Left renal pelvis (tissue), 4 donors: ENCODE results near the gene HSPE1. TPM values are rescaled to one million over a fixed set of nuclear protein-coding genes. Genes with fewer than 3 reads are reported as not detected.
"Not testable (repeated sequence)": the region's sequence is repeated elsewhere in the genome, so short reads cannot be mapped to it uniquely, and the experiment has no call there.

ENCODE experiments used
- DNase-seq, 4 donors: peaks; one replicate each; pipeline ENCODE4 v3.0.0-alpha.2; 2013; ENCODE audit warnings: low read depth in 4 of 4, low spot score in 3 of 4
- polyA plus RNA-seq, 4 donors: library from polyadenylated mRNA; unstranded; fragments of 120-200 nt; gene quantifications; one replicate each; pipeline ENCODE4 v1.2.1, GENCODE V29; 2013; ENCODE audit not compliant: insufficient read length in 4 of 4

HSPE1 gene
- polyA plus RNA-seq: 100 to 1,000 TPM; 116 to 289 (median 230) TPM

GRCh38 chr2:197499594-197500502 lies at the start of gene HSPE1, which contains the start of gene HSPD1:
TSS of gene HSPE1 (plus strand) at chr2:197500379. CDS start at chr2:197500437, 58 bp downstream.
TSS of gene HSPD1 (minus strand) at chr2:197499840. CDS start at chr2:197498848, 992 bp downstream.
- DNase-seq: peak; percentile 99 to 100 (median 100)

DNA sequence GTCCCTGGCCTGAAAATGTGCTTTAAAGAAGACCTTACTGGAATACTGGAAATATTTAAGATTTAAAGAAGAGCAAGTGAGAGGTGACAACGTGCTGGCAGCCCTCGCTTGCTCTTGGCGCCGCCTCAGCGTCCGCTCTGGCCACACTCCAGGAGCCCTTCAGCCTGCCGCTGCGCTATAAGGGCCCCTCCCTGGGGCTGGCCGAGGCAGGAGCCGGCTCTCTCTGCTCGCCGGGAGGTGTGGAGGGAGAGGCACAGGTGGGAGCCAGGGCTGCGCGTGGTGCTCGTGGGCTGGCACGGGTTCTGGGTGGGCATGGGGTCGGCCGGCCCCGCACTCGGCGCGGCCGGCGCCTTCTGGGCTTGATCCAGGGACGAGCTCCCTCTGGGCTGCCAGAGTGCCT lies 49.7 kb upstream of the HSPE1 start:
- DNase-seq: no peak

- not testable (repeated sequence) for DNase-seq
Measured at GRCh38 chr2:197450935-197451358, 49.2 kb upstream of the HSPE1 start.

- no peak for DNase-seq
Measured at GRCh38 chr2:197452754-197453122, 47.4 kb upstream of the HSPE1 start.

GRCh38 chr2:197453123-197453913 lies 46.9 kb upstream of the HSPE1 start, which contains the start of gene COQ10B:
TSS of gene COQ10B (plus strand) at chr2:197453552. CDS start at chr2:197453561, 9 bp downstream.
- peak; percentile 98 to 99 (median 98) for DNase-seq

DNA sequence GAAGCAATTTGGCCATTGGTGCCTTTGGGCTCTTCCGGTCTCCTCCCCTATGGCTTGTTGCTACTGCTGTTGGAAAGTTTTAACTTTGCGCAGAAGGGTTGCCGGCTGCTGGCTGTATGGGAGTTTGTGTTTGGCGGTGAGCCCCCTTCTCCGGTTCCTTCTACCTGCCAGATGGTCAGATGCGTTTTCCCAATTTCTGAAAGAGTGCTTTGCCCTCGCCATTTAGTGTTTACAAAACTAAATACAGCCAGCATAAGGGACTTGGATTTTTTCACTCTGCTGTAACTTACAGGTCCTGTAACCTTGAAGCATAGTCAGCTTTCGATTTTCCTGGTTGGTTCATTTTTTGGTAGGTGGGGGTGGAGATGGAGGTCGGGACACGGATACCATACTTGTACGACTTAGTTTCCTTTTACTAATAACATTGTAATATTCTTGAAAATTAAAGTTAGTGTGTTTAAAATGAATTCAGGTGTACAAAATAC lies 46.2 kb upstream of the HSPE1 start:
- DNase-seq: peak in 1 of 4 donors; percentile 58

DNA sequence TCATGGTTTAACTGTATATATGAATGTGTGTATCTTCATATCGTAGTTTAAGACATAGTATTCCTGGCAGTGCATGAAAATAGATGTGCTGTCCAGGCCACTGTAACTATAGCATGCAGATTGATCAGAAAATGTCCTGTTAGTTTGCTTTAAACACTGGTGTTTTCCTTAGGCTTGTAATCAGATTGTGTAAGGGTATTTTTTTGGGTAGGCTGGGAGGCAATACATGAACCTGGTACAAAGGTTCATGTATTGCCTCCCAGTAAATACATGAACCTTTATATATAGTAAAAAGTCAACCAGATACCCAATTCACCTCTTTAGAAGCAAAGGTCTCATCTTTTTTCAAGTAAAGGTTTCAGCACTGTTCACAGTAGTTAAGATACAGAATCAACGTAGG lies 45.3 kb upstream of the HSPE1 start:
- DNase-seq: no peak

DNA sequence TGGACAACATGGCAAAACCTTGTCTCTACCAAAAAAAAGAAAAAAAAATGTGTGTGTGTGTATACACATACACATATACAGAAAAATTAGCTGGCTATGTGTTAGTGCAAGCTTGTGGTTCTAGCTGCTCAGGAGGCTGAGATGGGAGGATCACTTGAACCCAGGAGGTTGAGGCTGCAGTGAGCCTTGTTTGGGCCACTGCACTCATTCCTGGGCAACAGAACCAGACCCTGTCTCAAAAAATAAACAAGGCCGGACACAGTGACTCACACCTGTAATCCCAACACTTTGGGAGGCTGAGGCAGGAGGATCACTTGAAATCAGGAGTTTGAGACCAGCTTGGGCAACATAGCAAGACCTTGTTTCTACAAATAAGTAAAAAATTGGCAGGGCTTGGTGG lies 44.8 kb upstream of the HSPE1 start:
- no peak for DNase-seq

- no peak for DNase-seq
Measured at GRCh38 chr2:197460649-197461048, 39.5 kb upstream of the HSPE1 start.

DNA sequence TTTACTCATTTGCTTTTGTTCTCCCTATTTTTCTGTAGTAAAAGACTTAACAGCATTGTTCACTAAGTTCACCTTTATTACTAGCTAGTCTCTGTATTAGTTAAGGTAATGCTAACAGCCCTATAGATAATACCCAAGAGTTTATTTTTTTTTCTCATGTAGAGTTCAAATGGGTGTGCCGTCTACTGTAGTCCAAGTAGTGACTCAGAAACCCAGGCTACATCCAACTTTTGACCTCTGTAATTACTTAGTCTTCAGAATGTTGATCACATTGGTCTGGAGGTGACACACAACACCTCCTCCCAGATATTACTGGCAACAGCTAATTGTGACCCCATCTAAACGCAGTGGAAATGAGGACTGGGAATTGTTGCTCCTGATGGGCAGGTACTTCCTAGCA lies 39.1 kb upstream of the HSPE1 start:
- no peak for DNase-seq

GRCh38 chr2:197464175-197464574 lies 36.0 kb upstream of the HSPE1 start:
- no peak for DNase-seq

DNA sequence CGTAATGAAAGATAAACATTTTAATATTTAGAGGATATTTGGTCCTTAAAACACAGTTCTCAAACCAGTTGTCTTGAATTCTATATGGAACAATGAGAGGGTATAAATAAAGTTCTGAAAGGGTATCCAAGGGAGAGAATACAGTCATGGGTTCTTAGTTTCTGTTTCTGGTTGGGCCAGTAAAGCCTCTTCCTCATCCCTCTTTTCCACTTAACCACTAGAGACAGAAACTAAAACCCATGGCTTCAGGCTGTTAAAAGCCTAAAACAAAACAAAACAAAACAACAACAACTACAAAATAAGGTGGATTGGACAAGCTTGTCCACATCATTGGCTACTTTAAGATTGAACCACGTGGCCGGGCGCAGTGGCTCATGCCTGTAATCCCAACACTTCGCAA lies 28.0 kb upstream of the HSPE1 start:
- no peak for DNase-seq

DNA sequence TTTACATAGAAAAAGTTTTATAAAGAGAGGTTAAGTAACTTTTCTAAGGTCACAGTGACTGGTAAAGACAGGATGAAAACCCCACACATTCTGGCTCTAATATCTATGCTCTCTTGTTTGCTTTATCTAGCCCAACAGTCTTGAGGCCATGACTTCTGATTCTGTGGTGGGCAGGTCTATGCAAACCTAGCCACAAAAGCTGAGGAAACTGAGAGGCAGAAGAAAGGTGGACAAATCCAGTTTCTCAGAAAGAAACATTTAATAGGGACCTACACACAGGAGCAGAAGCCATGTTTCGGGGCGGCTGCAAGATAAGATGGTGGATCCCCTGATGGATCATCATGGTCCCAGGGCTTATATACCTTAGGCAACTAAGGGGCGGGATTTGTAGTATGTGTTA lies 22.4 kb upstream of the HSPE1 start:
- no peak for DNase-seq

DNA sequence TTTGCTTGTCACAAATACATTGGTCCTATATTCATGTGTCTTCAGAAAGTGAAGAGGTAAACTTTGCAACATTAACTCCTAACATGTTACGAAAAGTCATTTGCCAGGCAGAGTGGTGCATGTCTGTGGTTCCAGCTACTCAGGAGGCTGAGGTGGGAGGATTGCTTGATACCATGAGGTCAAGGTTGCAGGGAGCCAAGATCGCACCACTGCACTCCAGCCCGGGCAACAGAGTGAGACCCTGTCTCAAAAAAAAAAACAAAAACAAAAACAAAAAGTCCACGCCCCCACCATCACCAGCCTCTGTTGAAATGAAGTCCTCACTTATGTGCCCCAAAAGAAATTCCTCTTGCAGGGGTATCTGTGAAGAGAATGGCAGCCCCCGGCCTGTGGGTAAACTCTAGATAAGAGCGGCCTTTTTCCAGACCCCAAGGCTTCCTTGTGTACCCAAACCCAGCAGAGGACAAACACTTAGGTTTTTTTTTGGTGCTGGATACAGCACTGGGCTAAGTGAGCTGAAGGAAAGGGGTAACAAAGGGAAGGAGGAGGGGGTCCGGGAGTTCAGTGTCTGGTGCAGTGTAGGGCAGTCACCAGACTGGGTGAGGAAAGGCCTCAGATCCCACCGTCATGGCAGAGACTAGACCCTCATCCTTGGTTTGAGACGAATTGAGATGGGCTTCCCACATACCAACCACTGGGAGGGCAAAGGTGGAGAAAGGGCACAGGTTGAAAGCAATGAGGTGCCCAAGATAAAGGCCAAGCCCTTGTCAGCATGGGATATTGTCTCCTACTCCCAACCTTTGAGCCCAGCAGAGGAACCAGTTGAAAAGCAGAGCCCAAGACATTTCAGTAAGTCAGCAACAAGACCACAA lies 19.8 kb upstream of the HSPE1 start:
- DNase-seq: no peak

DNA sequence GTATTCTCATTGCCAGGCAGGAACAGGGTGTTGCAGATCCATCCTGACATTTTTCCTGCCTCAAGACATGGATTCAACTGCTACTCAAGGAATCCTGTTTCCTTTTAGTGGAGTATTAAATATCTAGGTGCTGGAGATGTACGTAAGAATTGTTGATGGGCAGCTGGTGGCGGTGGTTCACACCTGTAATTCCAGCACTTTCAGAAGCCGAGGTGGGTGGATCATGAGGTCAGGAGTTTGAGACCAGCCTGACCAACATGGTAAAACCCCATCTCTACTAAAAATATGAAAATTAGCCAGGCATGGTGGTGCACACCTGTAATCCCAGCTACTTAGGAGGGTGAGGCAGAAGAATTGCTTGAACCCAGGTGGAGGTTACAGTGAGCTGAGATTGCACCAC lies 15.9 kb upstream of the HSPE1 start:
- not testable (repeated sequence) for DNase-seq

DNA sequence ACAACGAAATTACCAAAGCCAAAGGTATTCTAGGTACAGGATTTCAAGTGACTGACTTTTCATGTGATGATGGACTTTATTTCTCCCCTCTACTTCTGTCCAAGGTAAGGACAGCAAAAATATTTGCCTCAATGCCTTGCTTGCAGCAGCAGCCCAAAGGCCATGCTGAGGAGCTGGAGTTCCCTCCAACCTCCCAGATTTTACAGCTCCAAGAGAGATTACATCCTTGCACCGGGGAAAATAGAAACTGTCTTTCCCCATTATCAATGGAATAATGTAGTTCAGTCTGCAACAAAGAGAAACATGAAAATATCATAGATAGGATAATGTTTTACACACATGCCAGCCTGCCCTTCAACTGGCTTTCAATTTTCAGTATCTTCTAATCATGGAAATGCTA lies 14.0 kb upstream of the HSPE1 start:
- DNase-seq: no peak

DNA sequence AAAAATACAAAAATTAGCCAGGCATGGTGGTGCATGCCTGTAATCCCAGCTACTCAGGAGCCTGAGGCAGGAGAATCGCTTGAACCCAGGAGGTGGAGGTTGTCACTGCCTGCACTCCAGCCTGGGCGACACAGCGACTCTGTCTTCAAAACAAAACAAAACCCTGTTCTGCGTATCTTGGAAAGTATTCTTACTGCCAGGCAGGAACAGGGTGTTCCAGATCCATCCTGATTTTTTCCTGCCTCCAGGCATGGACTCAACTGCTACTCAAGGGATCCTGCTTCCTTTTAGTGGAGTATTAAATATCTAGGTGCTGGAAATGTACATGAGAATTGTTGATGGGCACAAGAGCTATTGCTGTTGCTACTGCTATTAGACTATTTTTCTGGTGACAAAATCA lies 12.8 kb upstream of the HSPE1 start:
- DNase-seq: no peak

DNA sequence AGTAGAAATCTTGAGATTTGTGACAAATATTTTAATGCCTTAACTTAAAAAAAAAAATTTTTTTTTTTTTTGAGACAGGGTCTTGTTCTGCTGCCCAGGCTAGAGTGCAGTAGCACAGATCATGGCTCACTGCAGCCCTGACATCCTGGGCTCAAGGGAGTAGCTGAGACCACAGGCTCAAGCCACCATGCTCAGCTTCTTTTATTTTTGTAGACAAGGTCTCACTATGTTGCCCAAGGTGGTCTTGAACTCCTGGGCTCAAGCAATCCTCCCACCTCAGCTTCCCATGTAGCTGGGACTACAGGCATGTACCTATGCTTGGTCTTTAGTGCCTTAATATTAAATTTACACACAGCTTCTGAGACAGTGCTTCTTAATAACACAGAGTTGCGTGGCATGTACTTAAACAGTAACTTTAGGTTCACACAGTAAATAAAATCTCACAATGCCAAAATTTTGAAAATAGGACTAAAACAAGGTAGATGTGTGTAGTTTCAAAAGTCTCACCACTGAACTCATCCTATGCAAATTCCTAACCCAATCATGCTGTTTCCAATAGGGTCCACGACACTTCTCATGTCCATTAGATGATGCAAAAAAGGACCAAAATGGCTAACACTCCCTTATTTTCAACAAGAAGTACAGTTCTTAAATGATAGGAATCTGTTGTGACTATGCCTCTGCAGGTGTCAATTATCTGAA lies 4.6 kb upstream of the HSPE1 start:
- no peak for DNase-seq

DNA sequence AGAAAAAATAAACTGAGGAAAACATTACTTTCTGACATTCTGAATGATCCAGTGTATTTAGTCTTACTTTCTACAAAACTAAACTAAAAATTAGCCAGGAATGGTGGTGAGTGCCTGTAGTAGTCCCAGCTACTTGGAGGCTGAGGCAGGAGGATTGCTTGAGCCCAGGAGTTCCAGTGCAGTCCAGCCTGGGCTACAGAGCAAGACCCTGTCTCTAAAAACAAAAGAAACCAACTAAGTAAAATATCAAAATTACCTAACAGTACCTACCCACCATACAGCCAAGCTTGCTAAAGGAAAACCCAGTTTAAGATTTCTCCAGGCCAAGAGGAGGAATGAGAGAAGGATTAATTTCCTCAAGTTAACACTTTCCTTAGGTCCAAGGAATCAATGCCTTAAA lies 3.5 kb upstream of the HSPE1 start:
- no peak for DNase-seq

- DNase-seq: no peak
Measured at GRCh38 chr2:197497326-197497725, 2.9 kb upstream of the HSPE1 start.
